Naive thymus-derived CD4-positive, alpha-beta T cell (primary cell): ENCODE results near the gene EXD3. TPM values are rescaled to one million over a fixed set of nuclear protein-coding genes. Genes with fewer than 3 reads are reported as not detected.

Source experiments
- ATAC-seq: fragments of 150-1000 bp; cut with Tn5 transposase; 2 replicates; pipeline ENCODE4 v1.10.0; 2021; ENCODE audit warnings: mild to moderate bottlenecking, moderate library complexity
- CTCF ChIA-PET: fragments of 350-600 bp; sonication (Branson Sonifier 250); formaldehyde crosslinking; loops from one replicate; lab custom pipeline; 2021; ENCODE audit warnings: antibody characterized with exemption; lab: Charles Lee
- POLR2A ChIA-PET: fragments of 350-600 bp; sonication (Branson Sonifier 250); formaldehyde crosslinking; loops from one replicate; lab custom pipeline; 2021; ENCODE audit warnings: antibody characterized with exemption, inconsistent platforms; lab: Charles Lee
- DNase-seq, 9 donors: peaks; one replicate each; pipeline versions ENCODE4 v3.0.0 to v3.0.0-alpha.2; 2020 to 2022; ENCODE audit warnings: mixed read lengths in 1 of 9
- H3K27ac ChIP-seq: one replicate; pipeline ENCODE4 v1.7.0; 2013; ENCODE audit warnings: mild to moderate bottlenecking, low read depth, low read length, moderate library complexity
- H3K27me3 ChIP-seq, 2 donors: one replicate each; pipeline ENCODE4 v1.7.0; 2013; ENCODE audit warnings: low read length in 2 of 2, mild to moderate bottlenecking in 2 of 2, moderate library complexity in 2 of 2; ENCODE audit not compliant: control insufficient read depth in 2 of 2, insufficient read depth in 2 of 2
- H3K36me3 ChIP-seq, 3 experiments: 1 replicate in 2 of 3; 2 replicates in 1 of 3; pipeline ENCODE4 v1.7.0; 2013; ENCODE audit warnings: low read length in 3 of 3, mild to moderate bottlenecking in 3 of 3, moderate library complexity in 1 of 3; ENCODE audit not compliant: insufficient read depth in 3 of 3, control insufficient read depth in 2 of 3
- H3K4me1 ChIP-seq, 2 donors: one replicate each; pipeline ENCODE4 v1.7.0; 2013; ENCODE audit warnings: low read length in 2 of 2, mild to moderate bottlenecking in 2 of 2, moderate library complexity in 1 of 2; ENCODE audit not compliant: control insufficient read depth in 2 of 2, insufficient read depth in 2 of 2
- H3K4me3 ChIP-seq: 2 replicates; pipeline ENCODE4 v1.7.0; 2013; ENCODE audit warnings: mild to moderate bottlenecking, low read length
- H3K9me3 ChIP-seq, 3 experiments: 1 replicate in 2 of 3; 2 replicates in 1 of 3; pipeline ENCODE4 v1.7.0; 2013; ENCODE audit warnings: low read length in 3 of 3; ENCODE audit not compliant: control insufficient read depth in 2 of 3
- H3K27ac Mint-ChIP-seq, 9 donors: one replicate each; pipeline ENCODE4 v1.8.0; 2020 to 2022; ENCODE audit warnings: mixed read lengths in 9 of 9, mild to moderate bottlenecking in 8 of 9, moderate library complexity in 5 of 9, inconsistent platforms in 2 of 9
- H3K27me3 Mint-ChIP-seq, 5 donors: one replicate each; pipeline ENCODE4 v1.8.0; 2021 to 2022; ENCODE audit warnings: mixed read lengths in 5 of 5, mild to moderate bottlenecking in 1 of 5
- H3K36me3 Mint-ChIP-seq, 5 donors: one replicate each; pipeline ENCODE4 v1.8.0; 2020 to 2022; ENCODE audit warnings: mixed read lengths in 5 of 5, mild to moderate bottlenecking in 3 of 5, inconsistent platforms in 1 of 5
- H3K4me1 Mint-ChIP-seq, 7 donors: one replicate each; pipeline ENCODE4 v1.8.0; 2020 to 2022; ENCODE audit warnings: mixed read lengths in 7 of 7, mild to moderate bottlenecking in 3 of 7, inconsistent platforms in 1 of 7
- H3K4me3 Mint-ChIP-seq, 10 donors: one replicate each; pipeline ENCODE4 v1.8.0; 2020 to 2022; ENCODE audit warnings: mild to moderate bottlenecking in 10 of 10, mixed read lengths in 10 of 10, moderate library complexity in 6 of 10, inconsistent platforms in 2 of 10
- H3K9me3 Mint-ChIP-seq, 11 donors: one replicate each; pipeline ENCODE4 v1.8.0; 2020 to 2022; ENCODE audit warnings: mixed read lengths in 11 of 11, mild to moderate bottlenecking in 4 of 11, inconsistent platforms in 1 of 11, moderate library complexity in 1 of 11
- intact Hi-C, 2 donors: fragments of 100-400 bp; cut with micrococcal nuclease; formaldehyde crosslinking; loops; one replicate each; pipeline ENCODE4 v1.15.1; 2023
- polyA plus RNA-seq, 2 donors: library from polyadenylated mRNA; unstranded; fragments of 300-500 nt; fragmentation: Illumina TruSeq; gene quantifications; one replicate each; pipeline ENCODE4 v1.2.3, GENCODE V29; 2021
- total RNA-seq, 6 experiments: library from RNA in 5 of 6; stranded (reverse) in 5 of 6; gene quantifications; 1 replicate in 5 of 6; 2 replicates in 1 of 6; pipeline ENCODE4 v1.2.3 and lab custom pipeline; 2021 to 2026

The EXD3 gene
- total and polyA plus RNA-seq, 7 experiments from 2014 or later = 3.5 to 27.2 (median 23.4) TPM

- Histone ChIP-seq H3K4me1 (peaks cover 3% of the 10 kb centered on the region in 2 donors), H3K36me3 (no peaks in the 10 kb centered on the region), H3K27me3 (no peaks in the 10 kb centered on the region), H3K27ac (no peak overlapping the region), H3K9me3 (no peaks in the 10 kb centered on the region), H3K4me3 (no peak overlapping the region)
- ChIA-PET POLR2A (no interaction called here), CTCF (interaction anchor here (1.1 kb wide), 1 partner anchor 108 kb away, joined by 4 read pairs; the partner anchor contains the start of gene NRARP)
- intact Hi-C loops = no loop called here
- Mint-ChIP-seq H3K4me3 (peak overlapping the region in 2 of 10 donors; percentile 28 to 74), H3K27ac (no peak overlapping the region), H3K9me3 (no peaks in the 10 kb centered on the region), H3K36me3 (peaks cover 0 to 5% (median 0%) of the 10 kb centered on the region in 5 donors), H3K27me3 (peaks cover 0 to 4% (median 0%) of the 10 kb centered on the region in 5 donors), H3K4me1 (peaks cover 3 to 14% (median 8%) of the 10 kb centered on the region in 7 donors)
- ATAC-seq (no peak), DNase-seq (no peak)
Measured at GRCh38 chr9:137409515-137409914, 13.4 kb downstream of the EXD3 start.

GRCh38 chr9:137408651-137409405, 14.1 kb downstream of the EXD3 start:
- peaks cover 0 to 4% (median 0%) of the 10 kb centered on the region in 5 donors for H3K27me3 Mint-ChIP-seq
- POLR2A ChIA-PET = no interaction called here
- no peaks in the 10 kb centered on the region for H3K36me3 ChIP-seq
- no peaks in the 10 kb centered on the region for H3K9me3 ChIP-seq
- ATAC-seq (no peak), DNase-seq (no peak)
- no peak overlapping the region for H3K27ac Mint-ChIP-seq
- H3K4me1 ChIP-seq = peaks cover 3% of the 10 kb centered on the region in 2 donors
- no peak overlapping the region for H3K27ac ChIP-seq
- CTCF ChIA-PET = interaction anchor here (0.6 to 0.8 kb wide), 2 partner anchors 21 to 99 kb away, joined by 3 read pairs; no protein-coding TSS in a partner anchor
- no peaks in the 10 kb centered on the region for H3K27me3 ChIP-seq
- peak overlapping the region in 2 of 10 donors; percentile 28 to 74 for H3K4me3 Mint-ChIP-seq
- peaks cover 0 to 4% (median 0%) of the 10 kb centered on the region in 5 donors for H3K36me3 Mint-ChIP-seq
- intact Hi-C loops = no loop called here
- no peaks in the 10 kb centered on the region for H3K9me3 Mint-ChIP-seq
- no peak overlapping the region for H3K4me3 ChIP-seq
- peaks cover 0 to 10% (median 8%) of the 10 kb centered on the region in 7 donors for H3K4me1 Mint-ChIP-seq

GRCh38 chr9:137407590-137408300, 15.2 kb downstream of the EXD3 start:
- Histone ChIP-seq H3K36me3 (no peaks in the 10 kb centered on the region), H3K27me3 (no peaks in the 10 kb centered on the region), H3K4me3 (no peak overlapping the region), H3K4me1 (peaks cover 3% of the 10 kb centered on the region in 2 donors), H3K27ac (no peak overlapping the region), H3K9me3 (no peaks in the 10 kb centered on the region)
- Mint-ChIP-seq H3K27ac (no peak overlapping the region), H3K4me3 (peak overlapping the region in 1 of 10 donors; percentile 61), H3K4me1 (peaks cover 0 to 10% (median 6%) of the 10 kb centered on the region in 7 donors), H3K27me3 (peaks cover 0 to 4% (median 0%) of the 10 kb centered on the region in 5 donors), H3K9me3 (no peaks in the 10 kb centered on the region), H3K36me3 (peaks cover 0 to 4% (median under 1%) of the 10 kb centered on the region in 5 donors)
- intact Hi-C loops = loop anchor here (1.0 to 2.0 kb wide), 4 partner anchors 105 to 113 kb away; partner anchors contain the start of gene NRARP (in 2 of the 2)
- POLR2A ChIA-PET = no interaction called here
- CTCF ChIA-PET = interaction anchor here (0.6 to 0.8 kb wide), 2 partner anchors 20 to 98 kb away, joined by 3 read pairs; no protein-coding TSS in a partner anchor
- DNase-seq = no peak
- ATAC-seq = no peak

GRCh38 chr9:137406876-137407589, 15.9 kb downstream of the EXD3 start:
- Mint-ChIP-seq H3K9me3 (no peaks in the 10 kb centered on the region), H3K36me3 (peaks cover 0 to 11% (median 7%) of the 10 kb centered on the region in 5 donors), H3K4me3 (peak overlapping the region in 1 of 10 donors; percentile 61), H3K27me3 (peaks cover 0 to 4% (median 0%) of the 10 kb centered on the region in 5 donors), H3K27ac (no peak overlapping the region), H3K4me1 (peaks cover 0 to 12% (median 6%) of the 10 kb centered on the region in 7 donors)
- POLR2A ChIA-PET = no interaction called here
- Histone ChIP-seq H3K9me3 (no peaks in the 10 kb centered on the region), H3K4me1 (peaks cover 3% of the 10 kb centered on the region in 2 donors), H3K27me3 (no peaks in the 10 kb centered on the region), H3K27ac (no peak overlapping the region), H3K4me3 (no peak overlapping the region), H3K36me3 (no peaks in the 10 kb centered on the region)
- CTCF ChIA-PET = no interaction called here
- ATAC-seq (peak; percentile 88), DNase-seq (peak; percentile 34 to 76 (median 48))
- intact Hi-C loops = loop anchor here (1.0 to 2.0 kb wide), 4 partner anchors 104 to 112 kb away; partner anchors contain the start of gene NRARP (in 2 of the 2)

GRCh38 chr9:137406085-137406760, 16.7 kb downstream of the EXD3 start:
- H3K9me3 ChIP-seq = no peaks in the 10 kb centered on the region
- no peak overlapping the region for H3K4me3 ChIP-seq
- Mint-ChIP-seq H3K27me3 (peaks cover 0 to 4% (median 0%) of the 10 kb centered on the region in 5 donors), H3K4me1 (peaks cover 0 to 13% (median 6%) of the 10 kb centered on the region in 7 donors), H3K4me3 (peak overlapping the region in 6 of 10 donors; percentile 13 to 76 (median 39)), H3K27ac (no peak overlapping the region), H3K9me3 (no peaks in the 10 kb centered on the region), H3K36me3 (peaks cover 0 to 12% (median 7%) of the 10 kb centered on the region in 5 donors)
- DNase-seq (no peak), ATAC-seq (no peak)
- H3K27ac ChIP-seq = no peak overlapping the region
- intact Hi-C loops = loop anchor here in 1 of 2 donors (2.0 kb wide), 2 partner anchors 103 to 111 kb away; partner anchors contain the start of gene NRARP
- POLR2A ChIA-PET = no interaction called here
- no peaks in the 10 kb centered on the region for H3K36me3 ChIP-seq
- H3K4me1 ChIP-seq = peaks cover 3% of the 10 kb centered on the region in 2 donors
- no peaks in the 10 kb centered on the region for H3K27me3 ChIP-seq
- CTCF ChIA-PET = no interaction called here
